BJ (cell line): ENCODE measurements around the gene ATG2A. TPM values are rescaled to one million over a fixed set of nuclear protein-coding genes. Genes with fewer than 3 reads are reported as not detected.

Experiments
- CTCF ChIA-PET: fragments of 350-600 bp; formaldehyde crosslinking; extraction: SDS; loops from one replicate; lab custom pipeline; 2021; ENCODE audit warnings: antibody characterized with exemption, inconsistent platforms; lab: Yijun Ruan, JAX
- POLR2A ChIA-PET: fragments of 300-600 bp; sonication (Branson Sonifier 250); formaldehyde crosslinking; extraction: SDS; loops from one replicate; lab custom pipeline; 2021; ENCODE audit warnings: antibody characterized with exemption; lab: Charles Lee
- DNase-seq: peaks from one replicate; pipeline ENCODE4 v3.0.0-alpha.2; 2011; ENCODE audit warnings: low read depth
- H3K27me3 ChIP-seq: 2 replicates; pipeline ENCODE4 v1.6.0; 2011; ENCODE audit warnings: low read length; ENCODE audit not compliant: control insufficient read depth, insufficient read depth
- H3K36me3 ChIP-seq: 2 replicates; pipeline ENCODE4 v1.5.1; 2011; ENCODE audit warnings: low read length; ENCODE audit not compliant: control insufficient read depth, insufficient read depth
- H3K4me3 ChIP-seq: 2 replicates; pipeline ENCODE4 v1.5.1; 2011; ENCODE audit warnings: low read depth, mild to moderate bottlenecking, control low read depth, low read length
- CTCF ChIP-seq: IDR thresholded peaks from 2 replicates; pipeline ENCODE4 v1.5.1; 2011; ENCODE audit warnings: low read depth, mild to moderate bottlenecking, control low read depth, inconsistent platforms, low read length, moderate library complexity; ENCODE audit not compliant: insufficient read depth
- polyA plus RNA-seq: library from polyadenylated mRNA; depleted of rRNA; stranded (reverse); fragments of >200 nt; gene quantifications from 2 replicates; pipeline ENCODE4 v1.2.3, GENCODE V29; 2011

Gene ATG2A
- polyA plus RNA-seq, 1 experiment, result 7.0 TPM

- Histone ChIP-seq H3K36me3 (peaks cover 23% of the 10 kb centered on the region), H3K27me3 (no peaks in the 10 kb centered on the region), H3K4me3 (no peak overlapping the region)
- POLR2A ChIA-PET, result interaction anchor here (0.8 kb wide), 1 partner anchor 15 kb away, joined by 3 read pairs; no protein-coding TSS in a partner anchor
- DNase-seq, result no peak
- TF ChIP-seq CTCF, result no peak
- CTCF ChIA-PET, result interaction anchor here (0.6 to 29.2 kb wide), 5 partner anchors 12 to 151 kb away, joined by 3 to 797 read pairs (median 4); partner anchors contain the start of genes CDC42BPG and EHD1
Observed at GRCh38 chr11:64863391-64864060, 53.5 kb downstream of the ATG2A start.

- ChIA-PET CTCF (interaction anchor here (29.2 kb wide), 1 partner anchor 23 kb away, joined by 797 read pairs; the partner anchor contains the start of gene EHD1), POLR2A (no interaction called here)
- TF ChIP-seq CTCF, result no peak
- Histone ChIP-seq H3K4me3 (no peak overlapping the region), H3K27me3 (no peaks in the 10 kb centered on the region), H3K36me3 (peaks cover 20% of the 10 kb centered on the region)
- no peak for DNase-seq
Observed at GRCh38 chr11:64862987-64863390, 54.0 kb downstream of the ATG2A start.

- H3K27me3 ChIP-seq, result no peaks in the 10 kb centered on the region
- TF ChIP-seq CTCF, result no peak
- DNase-seq, result no peak
- POLR2A ChIA-PET, result no interaction called here
- CTCF ChIA-PET, result interaction anchor here (0.9 to 29.2 kb wide), 2 partner anchors 17 to 25 kb away, joined by 3 to 797 read pairs; partner anchors contain the start of genes CDC42BPG and EHD1
- H3K4me3 ChIP-seq, result no peak overlapping the region
- peaks cover 21% of the 10 kb centered on the region for H3K36me3 ChIP-seq
Observed at GRCh38 chr11:64861227-64861975, 55.6 kb downstream of the ATG2A start.

GRCh38 chr11:64859542-64860414, 57.2 kb downstream of the ATG2A start:
- POLR2A ChIA-PET, result no interaction called here
- H3K36me3 ChIP-seq, result peaks cover 21% of the 10 kb centered on the region
- DNase-seq, result no peak
- CTCF ChIA-PET, result interaction anchor here (2.4 to 29.2 kb wide), 2 partner anchors 10 to 27 kb away, joined by 7 to 797 read pairs; partner anchors contain the start of gene EHD1
- no peaks in the 10 kb centered on the region for H3K27me3 ChIP-seq
- H3K4me3 ChIP-seq, result no peak overlapping the region
- TF ChIP-seq CTCF, result no peak
